C4-2B (cell line): Measurements from ENCODE around the gene CETN3.

Experiments
- H3K27ac ChIP-seq: fragments of 450-650 bp; 2 replicates; pipeline ENCODE4 v1.5.1; 2017
- ZFX ChIP-seq: fragments of 450-650 bp; IDR thresholded peaks from 2 replicates; pipeline ENCODE4 v1.6.1; 2017
- TF ChIP-seq, protein P1 (sequence below): fragments of 450-650 bp; conservative IDR thresholded peaks from 2 replicates; pipeline ENCODE4 v1.5.1; 2017; ENCODE audit warnings: mild to moderate bottlenecking

Gene CETN3

DNA sequence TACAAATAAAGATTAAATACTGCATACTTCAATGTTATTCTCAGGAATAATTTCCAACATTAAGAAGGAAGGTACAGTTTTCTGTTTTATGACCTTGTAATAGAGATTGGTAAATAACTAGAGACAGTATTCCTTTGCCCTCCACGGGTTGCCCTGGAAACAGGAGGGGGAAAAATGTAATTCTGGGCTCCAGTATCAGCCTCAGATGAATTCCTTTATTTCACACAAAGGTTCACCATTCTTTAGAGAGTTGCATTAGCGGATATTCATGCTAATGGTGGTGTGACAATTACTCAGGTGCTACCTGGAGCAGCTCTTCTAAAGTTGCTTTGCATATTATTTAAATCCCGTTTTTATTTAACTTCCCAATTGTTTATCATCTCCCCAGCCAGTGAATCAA, 42.6 kb downstream of the CETN3 start:
- no peak overlapping the region for H3K27ac ChIP-seq
- no peak for TF ChIP-seq ZFX
- TF ChIP-seq, protein P1, sequence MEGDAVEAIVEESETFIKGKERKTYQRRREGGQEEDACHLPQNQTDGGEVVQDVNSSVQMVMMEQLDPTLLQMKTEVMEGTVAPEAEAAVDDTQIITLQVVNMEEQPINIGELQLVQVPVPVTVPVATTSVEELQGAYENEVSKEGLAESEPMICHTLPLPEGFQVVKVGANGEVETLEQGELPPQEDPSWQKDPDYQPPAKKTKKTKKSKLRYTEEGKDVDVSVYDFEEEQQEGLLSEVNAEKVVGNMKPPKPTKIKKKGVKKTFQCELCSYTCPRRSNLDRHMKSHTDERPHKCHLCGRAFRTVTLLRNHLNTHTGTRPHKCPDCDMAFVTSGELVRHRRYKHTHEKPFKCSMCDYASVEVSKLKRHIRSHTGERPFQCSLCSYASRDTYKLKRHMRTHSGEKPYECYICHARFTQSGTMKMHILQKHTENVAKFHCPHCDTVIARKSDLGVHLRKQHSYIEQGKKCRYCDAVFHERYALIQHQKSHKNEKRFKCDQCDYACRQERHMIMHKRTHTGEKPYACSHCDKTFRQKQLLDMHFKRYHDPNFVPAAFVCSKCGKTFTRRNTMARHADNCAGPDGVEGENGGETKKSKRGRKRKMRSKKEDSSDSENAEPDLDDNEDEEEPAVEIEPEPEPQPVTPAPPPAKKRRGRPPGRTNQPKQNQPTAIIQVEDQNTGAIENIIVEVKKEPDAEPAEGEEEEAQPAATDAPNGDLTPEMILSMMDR, result no peak

- TF ChIP-seq ZFX, result no peak
- TF ChIP-seq, protein P1, result no peak
- no peak overlapping the region for H3K27ac ChIP-seq
Observed at GRCh38 chr5:90365328-90365727, 44.2 kb downstream of the CETN3 start.

GRCh38 chr5:90359073-90359920, 50.3 kb downstream of the CETN3 start:
- no peak overlapping the region for H3K27ac ChIP-seq
- no peak for TF ChIP-seq ZFX
- TF ChIP-seq, protein P1, result no peak

GRCh38 chr5:90356622-90357021, 52.9 kb downstream of the CETN3 start:
- H3K27ac ChIP-seq, result no peak overlapping the region
- TF ChIP-seq ZFX, result no peak
- TF ChIP-seq, protein P1, result no peak

- no peak overlapping the region for H3K27ac ChIP-seq
- TF ChIP-seq, protein P1, result no peak
- no peak for TF ChIP-seq ZFX
Observed at GRCh38 chr5:90356176-90356575, 53.4 kb downstream of the CETN3 start.

DNA sequence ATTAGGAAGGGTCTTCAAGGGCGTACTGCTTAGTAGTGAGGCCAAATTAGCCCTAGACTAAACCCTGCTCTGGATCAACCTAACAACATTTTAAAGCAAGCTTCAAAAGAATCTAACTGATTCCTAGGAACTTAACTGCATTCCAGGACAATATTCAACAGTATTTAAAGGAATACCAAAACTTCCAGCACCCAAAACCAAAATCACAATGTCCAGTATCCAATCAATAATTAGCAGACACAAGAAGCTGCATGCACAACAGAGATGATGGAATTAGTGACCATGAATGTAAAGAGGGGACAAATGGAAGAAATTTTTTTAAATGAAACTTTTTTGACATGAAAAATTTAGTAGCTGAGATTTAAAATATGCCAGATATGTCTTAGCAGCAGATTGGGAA, 53.9 kb downstream of the CETN3 start:
- no peak for TF ChIP-seq ZFX
- TF ChIP-seq, protein P1, result no peak
- no peak overlapping the region for H3K27ac ChIP-seq

DNA sequence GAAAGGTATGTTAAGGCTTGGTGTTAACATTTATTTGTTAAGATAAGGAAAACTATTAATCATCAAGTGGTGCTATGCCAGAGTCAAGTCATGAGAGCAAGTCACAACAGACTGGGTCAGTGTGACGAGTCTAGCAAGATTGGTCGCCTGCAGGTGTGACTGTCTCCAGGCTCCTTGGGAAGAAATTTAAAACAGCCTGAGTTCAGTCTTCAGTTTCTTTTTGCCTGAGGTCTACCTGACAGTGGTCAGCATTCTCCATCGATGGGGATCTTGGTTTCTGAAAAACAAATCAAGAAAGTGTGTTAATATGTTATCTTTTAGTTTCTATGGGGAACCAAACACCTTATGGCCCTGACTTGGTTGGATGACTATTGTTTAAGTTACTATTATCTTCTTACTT, 56.3 kb downstream of the CETN3 start:
- H3K27ac ChIP-seq, result no peak overlapping the region
- TF ChIP-seq ZFX, result no peak
- TF ChIP-seq, protein P1, result no peak
